ENCODE results near the gene SUCNR1.

GRCh38 chr3:151856641-151857040, 16.8 kb upstream of the SUCNR1 start:
- TF ChIP-seq GATA3 (IDR thresholded peaks at IDR 0.05; ENCODE audit: low read depth, low read length) (no peak), GATA2 (IDR thresholded peaks at IDR 0.05; ENCODE audit: low read depth, low read length) (no peak)
